CD4-positive, alpha-beta T cell treated with Interferon alpha-2 for 1 hour (primary cell): ENCODE results near the gene ZSCAN32.

Source experiments
- DNase-seq, 2 donors: peaks; one replicate each; pipeline ENCODE4 v3.0.0-alpha.2; 2020 to 2022

The ZSCAN32 gene

DNA sequence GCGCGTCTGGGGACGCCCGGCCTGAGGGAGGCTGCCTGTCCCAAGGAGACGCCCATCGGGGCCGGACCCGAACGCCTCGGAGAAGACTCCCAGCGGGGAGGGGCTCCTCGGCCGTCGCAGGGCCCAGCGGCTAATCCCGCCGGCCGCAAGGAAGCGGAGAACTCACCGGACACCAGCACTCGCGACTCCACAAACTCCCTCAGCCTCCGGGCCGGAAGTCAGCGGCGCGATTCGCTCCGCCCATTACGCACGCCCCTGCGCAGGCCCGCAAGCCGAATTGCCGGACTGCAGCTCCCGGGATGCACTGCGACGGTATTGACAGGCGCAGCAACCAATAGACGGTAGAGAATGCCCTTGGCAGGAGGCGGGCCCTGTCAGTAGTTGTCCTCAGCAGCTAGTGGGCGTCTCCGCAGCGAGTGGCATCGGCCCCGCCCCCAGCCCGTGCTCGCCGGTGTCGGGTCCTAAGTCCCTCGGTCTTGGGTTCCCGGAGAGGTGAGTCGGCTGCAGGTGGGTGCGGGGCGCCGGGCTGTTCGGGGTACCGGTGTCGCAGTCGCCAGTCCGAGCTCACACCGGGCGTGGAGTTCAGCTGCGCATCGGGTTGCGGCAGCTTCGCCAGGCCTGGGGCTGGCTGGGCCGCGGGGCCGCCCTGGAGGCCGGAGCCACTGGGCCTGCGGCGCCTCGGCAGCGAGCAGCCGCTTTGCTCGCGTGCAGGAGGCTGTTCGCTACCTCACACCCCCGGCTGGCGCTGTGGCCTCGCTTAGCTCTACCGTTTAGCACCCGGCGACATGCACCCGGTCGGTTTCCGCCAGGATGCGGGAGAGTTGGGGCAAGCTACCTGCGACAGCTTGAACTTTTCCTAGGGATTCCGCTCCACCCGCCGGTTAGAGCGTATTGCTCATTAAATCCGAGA, at the start of gene ZSCAN32, which contains the start of gene ZNF174:
TSS of gene ZSCAN32 (minus strand) at position 226 of the 910 bp plus-strand sequence. CDS start 3,447 bp downstream, outside the sequence.
TSS of gene ZNF174 (plus strand) at position 437 of the 910 bp plus-strand sequence. CDS start 790 bp downstream, outside the sequence.
- DNase-seq = peak; percentile 99

DNA sequence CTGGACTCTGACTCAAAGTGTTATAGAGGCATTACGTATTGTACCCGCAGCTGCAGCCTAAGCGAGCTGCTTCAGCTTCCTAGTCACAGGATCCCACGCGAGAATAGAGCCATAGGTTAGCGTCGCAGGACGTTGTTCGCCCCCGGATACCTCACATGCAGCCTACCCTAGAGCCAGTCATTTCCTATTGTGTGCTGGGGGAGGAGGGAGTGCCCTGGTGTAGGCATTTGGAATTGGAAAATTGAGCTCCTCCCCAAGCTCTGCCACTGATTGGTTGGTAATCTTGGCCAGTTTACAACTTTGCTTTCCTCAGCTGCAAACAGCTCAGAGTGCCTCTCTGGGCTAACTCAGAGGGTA, 43.2 kb upstream of the ZSCAN32 start:
- peak in 1 of 2 donors; percentile 40 for DNase-seq

DNA sequence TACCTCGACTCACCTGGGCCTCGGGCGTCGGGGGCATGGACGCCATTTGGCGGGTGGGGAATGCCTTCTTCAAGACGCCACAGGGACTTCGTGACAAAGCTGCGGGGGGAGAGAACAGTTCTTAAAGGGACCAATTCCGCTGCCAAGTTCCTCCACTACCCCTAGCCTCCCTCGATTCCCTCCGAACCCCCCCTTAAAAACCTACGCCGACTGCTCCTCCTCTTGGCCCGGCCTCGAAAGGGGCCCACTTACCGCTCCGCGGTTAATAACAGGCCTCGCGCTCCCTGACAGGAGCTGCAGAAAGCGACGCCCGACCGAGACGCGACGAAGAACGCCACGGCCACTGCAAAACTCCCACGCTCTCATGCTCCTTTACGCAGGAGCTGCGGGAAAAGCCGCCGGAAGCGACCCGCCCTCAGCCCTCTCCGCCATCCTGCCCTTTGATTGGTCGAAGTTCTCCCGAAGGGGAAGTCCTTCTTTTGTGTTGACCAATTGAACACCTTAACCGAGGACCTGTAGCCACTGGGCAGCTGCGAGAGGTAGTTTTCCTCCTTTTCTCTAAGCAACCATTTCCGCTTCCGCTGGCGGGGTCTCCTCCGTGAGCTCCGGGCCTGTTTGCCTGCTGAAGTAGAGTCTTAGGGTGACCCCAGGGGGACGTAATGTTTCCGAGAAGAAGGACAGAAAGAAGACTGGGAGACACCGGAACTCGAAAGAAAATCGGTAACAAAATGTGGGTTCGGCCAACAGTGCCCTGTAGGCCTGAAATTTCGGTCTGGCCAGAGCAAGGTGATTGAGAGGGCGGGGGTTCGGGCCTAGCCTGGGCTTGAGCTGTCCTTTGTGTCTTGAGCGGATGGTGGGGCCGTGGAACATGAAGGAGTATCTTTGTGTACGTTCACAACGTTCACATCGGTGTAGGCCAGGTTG, 42.6 kb upstream of the ZSCAN32 start, which contains the start of the genes NAA60 and ZNF597:
TSS of gene NAA60 (plus strand) at position 573 of the 924 bp plus-strand sequence. CDS start 32,548 bp downstream, outside the sequence.
TSS of gene ZNF597 (minus strand) at position 397 of the 924 bp plus-strand sequence. CDS start at position 46, 351 bp downstream.
- peak; percentile 87 to 90 for DNase-seq

DNA sequence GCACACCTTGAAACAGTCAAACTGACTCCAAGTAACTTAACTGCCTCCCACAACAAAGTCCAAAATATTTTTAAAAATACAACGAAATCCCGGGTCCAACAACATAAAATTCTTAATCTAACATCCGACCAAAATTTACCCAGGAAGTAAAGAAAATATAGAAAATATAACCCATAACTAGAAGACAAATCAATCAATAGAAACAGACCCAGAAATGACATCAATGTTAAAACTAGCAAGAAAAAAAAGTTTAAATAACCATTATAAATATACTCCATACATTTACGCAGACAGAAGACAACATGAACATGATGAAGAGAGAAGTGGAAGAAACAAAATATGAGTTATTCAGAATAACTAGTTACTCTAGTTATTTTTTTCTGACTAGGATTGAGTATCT, 38.8 kb upstream of the ZSCAN32 start:
- DNase-seq = no peak

DNA sequence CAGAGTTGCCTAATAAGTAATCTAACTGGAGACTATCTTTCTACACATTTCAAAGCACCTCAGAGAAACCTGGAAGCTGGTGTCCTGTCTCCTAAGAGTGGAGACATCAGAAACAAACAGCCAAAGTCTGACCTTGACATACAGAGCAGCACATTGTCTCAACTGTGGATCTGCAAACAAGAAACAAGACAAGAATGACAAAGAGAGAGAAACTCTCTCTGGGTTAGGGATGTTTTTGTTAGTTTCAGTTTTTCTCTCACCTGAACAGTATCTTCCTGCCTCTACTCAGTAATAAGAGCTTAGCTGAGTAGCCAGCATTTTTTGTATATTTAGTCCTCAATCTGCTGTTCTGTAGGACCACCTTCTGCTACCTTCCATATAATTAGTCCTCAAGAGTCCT, 33.6 kb upstream of the ZSCAN32 start:
- DNase-seq = no peak

DNA sequence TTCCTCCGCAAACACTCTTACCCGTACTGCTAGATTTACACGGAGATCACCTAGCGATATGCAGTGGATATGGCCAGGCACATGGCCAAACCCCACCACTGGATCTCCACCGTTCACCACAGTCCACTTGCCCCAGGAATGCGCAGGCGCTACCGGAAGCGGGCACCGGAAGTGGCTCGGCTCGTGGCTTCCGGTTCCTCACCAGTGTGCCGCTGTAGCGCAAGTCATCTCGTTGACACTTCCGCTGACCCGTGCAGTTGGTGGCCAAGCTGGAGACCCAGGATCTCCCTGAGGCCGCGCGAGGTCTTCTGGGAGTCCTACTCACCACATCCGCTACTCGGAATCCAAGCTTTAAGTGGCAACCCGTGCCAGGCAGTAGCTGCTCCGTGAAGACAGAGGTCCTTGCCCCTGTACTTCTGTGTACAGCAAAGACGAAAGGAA, 31.0 kb upstream of the ZSCAN32 start:
- peak; percentile 55 to 59 for DNase-seq

DNA sequence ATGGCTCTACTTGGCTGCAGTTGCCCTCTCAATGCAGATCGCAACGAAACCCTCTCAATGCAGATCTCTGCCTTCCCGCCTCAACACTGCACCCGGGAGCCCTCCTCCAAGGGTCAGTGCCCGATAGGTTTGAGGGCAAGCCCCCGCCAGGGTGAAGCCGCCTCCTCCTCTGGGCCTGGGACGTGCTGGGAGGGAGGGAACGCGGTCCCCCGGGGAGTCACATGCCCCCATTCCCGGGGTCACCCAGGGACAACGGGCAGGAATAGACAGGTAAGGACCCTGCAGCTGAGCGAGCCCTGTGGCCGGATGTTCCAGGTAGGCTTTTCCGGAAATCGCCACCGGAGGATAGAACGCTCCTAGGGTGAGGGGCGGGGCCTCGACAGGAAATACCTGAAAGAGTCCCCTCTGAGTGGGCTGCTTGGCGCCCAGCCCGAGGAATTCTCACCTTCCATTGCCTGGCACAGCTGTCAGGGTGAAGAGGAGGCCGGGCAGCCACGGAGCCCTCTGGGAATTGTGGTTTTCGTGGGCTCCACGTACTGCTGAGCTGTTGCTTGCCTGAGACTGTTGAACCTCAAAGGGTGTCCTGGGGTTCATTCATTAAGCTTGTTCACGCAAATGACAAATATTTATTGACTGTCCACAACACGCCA, 13.1 kb upstream of the ZSCAN32 start:
- DNase-seq = no peak

DNA sequence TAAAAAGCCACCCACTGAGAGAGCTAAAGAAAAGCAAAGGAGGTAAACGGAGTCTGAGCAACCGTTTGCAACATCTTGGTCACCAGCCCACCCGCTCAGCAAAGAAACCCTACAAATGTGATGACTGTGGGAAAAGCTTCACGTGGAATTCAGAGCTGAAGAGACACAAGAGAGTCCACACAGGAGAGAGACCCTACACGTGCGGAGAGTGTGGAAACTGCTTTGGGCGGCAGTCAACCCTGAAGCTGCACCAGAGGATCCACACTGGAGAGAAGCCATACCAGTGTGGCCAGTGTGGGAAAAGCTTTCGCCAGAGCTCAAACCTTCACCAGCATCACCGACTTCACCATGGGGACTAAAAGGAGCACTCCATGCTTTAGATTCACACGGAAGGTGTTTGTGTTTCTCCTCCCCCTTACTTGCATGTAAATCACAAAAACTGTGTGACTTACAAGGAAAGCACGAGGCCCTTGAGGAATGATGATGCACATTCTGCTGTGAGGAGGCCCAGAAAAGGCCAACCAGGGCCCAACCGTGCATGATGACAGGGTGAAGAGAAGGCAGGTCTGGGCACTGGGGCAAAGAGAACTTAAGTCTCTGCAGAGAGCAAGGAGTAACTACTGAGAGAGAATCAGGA, 7.9 kb upstream of the ZSCAN32 start:
- no peak for DNase-seq

DNA sequence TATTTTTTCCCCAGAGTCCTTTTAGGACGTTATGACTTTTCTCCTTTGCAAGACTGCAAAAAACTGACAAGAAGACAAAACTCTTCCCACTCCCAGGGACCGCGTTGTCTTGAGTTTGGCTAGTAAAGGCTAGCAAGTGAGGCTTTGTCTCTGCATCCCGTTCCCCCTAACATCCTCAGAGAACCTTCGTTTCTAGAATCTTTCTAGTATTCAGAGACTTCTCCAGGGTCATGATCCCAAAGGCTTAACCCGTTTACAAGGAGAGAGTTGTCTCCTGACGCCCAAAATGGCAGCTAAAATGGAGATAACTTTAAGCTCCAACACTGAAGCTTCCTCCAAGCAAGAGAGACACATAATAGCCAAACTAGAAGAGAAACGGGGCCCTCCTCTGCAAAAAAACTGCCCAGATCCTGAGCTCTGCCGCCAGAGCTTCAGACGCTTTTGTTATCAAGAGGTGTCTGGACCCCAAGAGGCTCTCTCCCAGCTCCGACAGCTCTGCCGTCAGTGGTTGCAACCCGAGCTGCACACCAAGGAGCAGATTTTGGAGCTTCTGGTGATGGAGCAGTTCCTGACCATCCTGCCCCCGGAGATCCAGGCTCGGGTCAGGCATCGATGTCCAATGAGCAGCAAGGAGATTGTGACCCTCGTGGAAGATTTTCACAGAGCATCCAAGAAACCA, 1.1 kb upstream of the ZSCAN32 start:
- no peak for DNase-seq

DNA sequence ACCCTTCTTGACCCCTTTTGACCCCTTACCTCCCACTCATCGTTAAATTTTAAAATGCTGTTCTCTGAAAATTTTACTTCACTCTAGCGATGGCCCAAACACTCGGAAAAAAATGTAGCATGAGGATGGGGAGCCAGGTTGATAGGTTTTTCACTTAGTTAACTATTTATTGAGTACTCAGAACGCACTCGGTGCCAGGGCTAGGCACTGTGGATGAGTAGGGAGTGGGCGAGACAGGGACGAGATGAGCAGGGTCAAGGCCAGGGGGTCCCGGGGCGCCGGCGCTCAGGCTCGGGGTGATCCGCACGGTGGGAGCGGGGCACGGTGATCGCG, 392 bp downstream of the ZSCAN32 start:
- no peak for DNase-seq

DNA sequence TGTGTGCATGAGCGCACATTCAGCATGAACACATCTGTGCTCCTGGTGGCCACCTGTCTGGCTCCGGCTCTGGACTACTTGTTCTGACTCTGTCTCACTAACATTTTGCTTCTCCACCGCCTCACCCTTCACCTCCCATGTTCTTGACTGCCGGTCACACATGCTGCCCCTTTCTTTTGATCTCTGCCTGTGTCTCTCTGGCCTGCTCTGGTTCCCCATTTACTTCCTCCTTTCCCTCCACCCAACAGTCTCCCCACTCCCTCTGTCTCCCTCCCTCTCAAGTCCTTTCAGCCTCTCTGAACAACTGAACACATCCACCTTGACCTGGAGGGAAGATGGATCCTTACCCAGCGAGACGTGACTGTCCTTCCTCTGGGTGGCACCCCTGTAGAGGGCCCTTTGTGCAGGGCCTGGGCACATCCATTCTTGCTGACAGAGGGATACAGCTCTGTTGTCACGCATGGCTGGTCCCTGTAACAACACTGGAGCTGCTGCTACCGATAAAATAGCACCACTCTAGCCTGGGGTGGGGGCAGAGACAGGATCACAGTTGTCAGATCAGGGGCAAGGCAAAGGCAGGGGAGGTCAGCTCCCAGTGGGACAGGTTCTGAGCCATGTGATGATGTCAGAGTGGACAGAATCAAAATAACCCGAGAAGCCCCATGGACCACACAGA, 11.0 kb downstream of the ZSCAN32 start:
- no peak for DNase-seq

DNA sequence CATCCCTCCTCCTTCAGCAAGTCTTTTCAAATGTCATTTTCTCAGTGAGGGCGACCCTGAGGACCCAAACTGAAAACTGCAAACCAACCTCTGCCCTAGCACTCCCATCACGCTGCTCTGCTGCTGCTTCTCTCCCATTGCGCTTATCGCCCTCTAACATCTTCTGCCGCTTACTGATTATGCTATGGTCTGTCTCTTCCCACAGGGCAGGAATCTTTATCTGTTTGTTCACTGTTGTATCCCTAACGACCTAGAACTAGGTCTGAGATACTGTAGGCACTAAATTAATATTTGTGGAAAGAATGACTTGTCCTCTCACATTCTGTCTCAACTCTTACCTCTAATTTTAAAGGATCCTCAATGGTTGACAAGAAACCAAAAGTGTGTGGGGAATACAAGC, 12.5 kb downstream of the ZSCAN32 start:
- DNase-seq = no peak

DNA sequence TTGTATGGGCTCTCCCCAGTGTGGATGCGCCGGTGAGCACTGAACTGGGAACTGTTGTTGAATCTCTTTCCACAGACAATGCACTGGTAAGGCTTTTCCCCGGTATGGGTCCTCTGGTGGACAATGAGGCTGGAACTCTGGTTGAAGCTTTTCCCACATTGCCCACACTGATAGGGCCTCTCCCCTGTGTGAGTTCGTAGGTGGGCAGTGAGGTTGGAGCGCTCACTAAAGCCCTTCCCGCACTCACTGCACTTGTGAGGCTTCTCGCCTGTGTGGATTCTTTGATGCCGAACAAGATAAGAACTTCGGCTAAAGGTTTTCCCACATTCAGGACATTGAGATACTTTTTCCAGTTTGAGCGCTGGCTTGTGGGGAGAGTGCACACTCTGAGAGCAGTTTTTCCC, 17.8 kb downstream of the ZSCAN32 start:
- no peak for DNase-seq

DNA sequence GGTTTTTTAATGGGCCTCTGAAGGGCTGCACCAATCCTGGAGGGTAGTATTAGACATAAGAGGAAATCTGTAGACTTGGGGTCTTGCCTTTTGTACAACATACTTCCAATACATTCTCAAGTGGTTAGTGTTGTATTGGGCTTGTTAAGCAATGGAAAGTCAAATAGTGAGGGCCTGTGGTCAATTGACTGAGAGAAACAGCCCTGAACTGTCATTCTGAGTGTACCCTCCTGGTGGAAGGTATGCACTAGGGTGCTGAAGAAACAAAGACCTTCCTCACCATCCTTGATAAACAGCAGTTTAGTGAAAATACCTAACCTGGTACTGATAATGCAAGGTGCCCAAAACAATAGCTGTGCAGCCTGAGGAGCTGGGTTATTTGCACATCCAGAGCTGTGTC, 22.9 kb downstream of the ZSCAN32 start:
- DNase-seq = no peak

DNA sequence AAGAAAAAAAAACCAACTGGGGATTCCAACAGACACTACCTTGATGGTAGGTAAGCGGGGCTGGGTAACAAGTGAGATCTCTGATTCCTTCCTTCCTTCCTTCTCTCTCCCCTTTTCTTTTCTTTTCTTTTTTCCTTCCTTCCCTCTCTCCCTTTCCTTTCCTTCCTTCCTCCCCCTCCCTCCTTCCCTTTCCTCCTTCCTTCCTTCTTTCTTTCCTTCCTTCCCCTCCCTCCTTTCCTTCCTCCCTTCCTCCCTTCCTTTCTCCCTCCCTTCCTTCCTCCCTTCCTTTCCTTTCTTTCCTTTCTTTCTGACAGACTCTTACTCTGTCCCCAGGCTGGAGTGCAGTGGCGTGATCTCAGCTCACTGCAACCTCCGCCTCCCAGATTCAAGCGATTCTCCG, 25.1 kb downstream of the ZSCAN32 start:
- DNase-seq = no peak

DNA sequence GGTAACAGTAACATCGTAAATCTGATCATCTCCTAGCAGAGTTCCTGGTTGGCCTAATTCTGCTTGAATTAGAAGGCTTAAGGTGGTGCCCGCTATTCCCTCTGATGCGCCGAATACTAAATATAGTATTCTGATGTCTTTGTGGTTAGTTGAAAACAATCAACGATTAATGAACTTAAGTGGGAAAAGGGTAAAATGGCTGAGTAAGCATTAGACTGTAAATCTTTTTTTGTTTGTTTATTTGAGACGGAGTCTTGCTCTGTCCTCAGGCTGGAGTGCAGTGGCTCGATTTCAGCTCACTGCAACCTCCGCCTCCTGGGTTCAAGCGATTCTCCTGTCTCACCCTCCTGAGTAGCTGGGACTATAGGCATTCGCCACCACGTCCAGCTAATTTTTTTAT, 31.7 kb downstream of the ZSCAN32 start:
- DNase-seq = no peak

DNA sequence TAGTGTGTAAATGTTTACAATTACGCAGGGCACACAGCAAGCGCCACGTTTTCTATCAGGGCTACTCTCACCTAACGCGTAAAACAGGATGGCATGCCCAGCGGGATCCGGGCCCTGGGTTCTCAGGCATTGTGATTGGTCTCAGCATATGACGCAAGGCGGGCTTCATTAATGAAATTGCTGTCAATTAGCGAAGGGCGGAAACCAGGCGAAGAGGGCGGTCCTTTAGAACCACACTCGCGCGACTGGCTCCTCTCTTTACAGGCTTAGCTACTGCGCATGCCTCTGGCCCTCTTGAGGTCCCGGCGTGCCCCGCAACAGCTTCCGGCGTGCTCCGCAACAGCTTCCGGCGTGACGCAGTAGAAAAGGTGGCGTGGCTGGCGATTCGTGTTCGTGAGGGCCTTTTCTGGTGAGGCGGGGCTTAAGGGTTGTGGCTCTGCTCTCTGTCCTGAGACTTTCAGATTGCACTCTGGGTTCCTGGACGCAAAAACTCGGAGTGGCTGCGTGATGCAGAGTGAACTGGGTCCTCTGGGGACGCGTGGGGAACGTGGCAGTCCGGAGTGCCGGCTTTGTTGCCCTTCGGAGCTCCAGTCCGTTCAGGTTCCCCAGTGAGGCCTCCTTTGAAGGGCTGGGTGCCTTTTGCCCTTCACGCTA, 35.9 kb downstream of the ZSCAN32 start:
- peak; percentile 91 for DNase-seq

DNA sequence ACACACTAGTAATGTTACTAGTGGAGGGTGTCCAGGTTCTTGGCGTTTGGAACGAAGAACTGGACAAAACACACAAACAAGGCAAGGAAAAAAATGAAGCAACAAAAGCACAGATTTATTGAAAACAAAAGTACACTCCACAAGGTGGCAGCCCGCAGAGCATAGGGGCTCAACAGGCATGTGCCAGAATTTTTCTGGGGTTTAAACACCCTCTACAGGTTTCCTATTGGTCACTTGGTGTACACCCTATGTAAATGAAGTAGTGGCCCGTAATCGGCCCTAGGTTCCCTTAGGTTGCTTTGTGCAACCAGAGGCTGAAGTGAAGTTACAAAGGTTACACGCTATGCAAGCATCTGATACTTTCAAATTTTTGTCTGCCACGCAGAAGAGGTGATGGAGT, 37.0 kb downstream of the ZSCAN32 start:
- DNase-seq = no peak

DNA sequence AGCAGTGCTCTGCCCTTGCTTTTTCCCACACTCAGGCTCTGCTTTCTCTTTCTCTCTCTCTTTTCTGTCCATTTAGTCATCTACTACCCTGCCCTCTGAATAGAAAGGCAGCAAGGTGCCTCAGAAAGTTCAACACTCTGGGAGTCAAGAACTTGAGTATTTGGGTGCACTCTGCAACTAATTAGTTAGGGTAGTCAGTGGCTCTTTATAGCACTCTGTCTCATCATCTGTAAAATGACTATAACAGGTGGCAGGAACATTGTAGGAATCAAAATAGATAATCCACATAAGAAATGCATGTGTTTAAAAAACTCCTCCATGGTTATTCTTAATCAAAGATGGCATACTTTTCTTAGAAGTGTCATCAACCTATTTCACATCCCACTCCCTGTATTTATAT, 37.9 kb downstream of the ZSCAN32 start:
- no peak for DNase-seq

DNA sequence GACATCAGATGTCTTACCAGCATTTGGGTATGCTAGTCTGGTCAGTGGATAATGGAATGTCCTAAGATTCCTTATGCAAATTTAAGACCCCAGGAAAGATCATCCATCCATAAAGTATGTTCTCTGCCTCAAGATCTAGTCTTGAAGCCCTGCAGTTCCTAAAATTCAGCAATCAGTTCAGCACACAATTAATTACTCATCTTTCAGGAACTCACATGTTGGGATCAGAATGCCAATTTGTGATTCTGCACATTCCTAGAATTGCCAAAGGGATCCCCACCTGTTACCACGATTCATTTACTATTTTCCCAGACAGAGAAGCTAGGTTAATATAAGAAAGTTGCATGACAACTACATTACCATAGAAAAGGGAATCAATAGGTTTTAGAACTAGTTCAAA, 41.9 kb downstream of the ZSCAN32 start:
- DNase-seq = no peak

DNA sequence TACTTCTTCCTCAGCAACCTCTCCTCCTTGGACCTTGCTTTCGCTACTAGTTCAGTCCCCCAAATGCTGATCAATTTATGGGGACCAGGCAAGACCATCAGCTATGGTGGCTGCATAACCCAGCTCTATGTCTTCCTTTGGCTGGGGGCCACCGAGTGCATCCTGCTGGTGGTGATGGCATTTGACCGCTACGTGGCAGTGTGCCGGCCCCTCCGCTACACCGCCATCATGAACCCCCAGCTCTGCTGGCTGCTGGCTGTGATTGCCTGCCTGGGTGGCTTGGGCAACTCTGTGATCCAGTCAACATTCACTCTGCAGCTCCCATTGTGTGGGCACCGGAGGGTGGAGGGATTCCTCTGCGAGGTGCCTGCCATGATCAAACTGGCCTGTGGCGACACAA, 44.7 kb downstream of the ZSCAN32 start:
- no peak for DNase-seq
